Effector CD8-positive, alpha-beta T cell (primary cell): ENCODE data around the gene DNLZ.
A peak's percentile ranks its signal among the peaks of the same experiment; 100 is the strongest.
"Not testable (repeated sequence)": the region's sequence is repeated elsewhere in the genome, so short reads cannot be mapped to it uniquely, and the experiment has no call there.

ENCODE experiments used
- DNase-seq: peaks from one replicate; lab custom pipeline; 2025; lab: John Stamatoyannopoulos, UW
- total RNA-seq, 4 experiments: gene quantifications; one replicate each; lab custom pipeline; 2026; lab: John Stamatoyannopoulos, UW

Gene DNLZ
- 2.7 to 6.5 (median 4.9) reads per million in 4 experiments for total RNA-seq

GRCh38 chr9:136363106-136363948, at the start of gene DNLZ:
Gene DNLZ, minus strand, starts transcription at chr9:136363744. Its CDS starts 30 bp downstream, at chr9:136363714.
- DNase-seq, result peak; percentile 89

GRCh38 chr9:136412962-136413361, 49.4 kb upstream of the DNLZ start:
- no peak for DNase-seq

- no peak for DNase-seq
Measured at GRCh38 chr9:136411378-136411777, 47.8 kb upstream of the DNLZ start.

- DNase-seq, result peak; percentile 89
Measured at GRCh38 chr9:136410500-136411287, 47.1 kb upstream of the DNLZ start, which contains the start of the genes ENTR1 and PMPCA. Gene ENTR1, minus strand, starts transcription at chr9:136410614. Its CDS starts 217 bp downstream, at chr9:136410397. Gene PMPCA, plus strand, starts transcription at chr9:136410658. Its CDS starts 11 bp downstream, at chr9:136410669.

GRCh38 chr9:136409557-136410455, 46.3 kb upstream of the DNLZ start:
- no peak for DNase-seq

GRCh38 chr9:136407911-136408310, 44.4 kb upstream of the DNLZ start:
- DNase-seq, result no peak

GRCh38 chr9:136407061-136407460, 43.5 kb upstream of the DNLZ start:
- DNase-seq, result not testable (repeated sequence)

- DNase-seq, result not testable (repeated sequence)
Measured at GRCh38 chr9:136405904-136406303, 42.4 kb upstream of the DNLZ start.

GRCh38 chr9:136405481-136405880, 41.9 kb upstream of the DNLZ start:
- no peak for DNase-seq

GRCh38 chr9:136404801-136405136, 41.2 kb upstream of the DNLZ start:
- no peak for DNase-seq

- peak; percentile 14 for DNase-seq
Measured at GRCh38 chr9:136403915-136404800, 40.6 kb upstream of the DNLZ start.

- DNase-seq, result peak; percentile 42
Measured at GRCh38 chr9:136403538-136403914, 40.0 kb upstream of the DNLZ start.

- no peak for DNase-seq
Measured at GRCh38 chr9:136402067-136402466, 38.5 kb upstream of the DNLZ start.

GRCh38 chr9:136401173-136401922, 37.8 kb upstream of the DNLZ start:
- DNase-seq, result no peak

GRCh38 chr9:136400038-136400834, 36.7 kb upstream of the DNLZ start, which contains the start of gene SNAPC4:
Gene SNAPC4, minus strand, starts transcription at chr9:136400170. Its CDS starts 1,742 bp downstream, at chr9:136398428.
- DNase-seq, result peak; percentile 77

- no peak for DNase-seq
Measured at GRCh38 chr9:136399176-136400037, 35.9 kb upstream of the DNLZ start.

GRCh38 chr9:136398286-136398685, 34.7 kb upstream of the DNLZ start:
- no peak for DNase-seq

GRCh38 chr9:136397643-136398042, 34.1 kb upstream of the DNLZ start:
- DNase-seq, result no peak
